Panc1 (cell line): ENCODE results near the gene SLC39A2. TPM values are rescaled to one million over a fixed set of nuclear protein-coding genes. Genes with fewer than 3 reads are reported as not detected.

Experiments used
- ATAC-seq: fragments of 200-7000 bp; cut with Tn5 transposase; 2 replicates; pipeline ENCODE4 v1.9.1; 2020; ENCODE audit warnings: mild to moderate bottlenecking, moderate library complexity
- BruUV-seq: library from RNA; stranded (reverse); fragments of 400-500 nt; replicated peaks from 2 replicates; lab custom pipeline; 2021; lab: Mats Ljungman, UMichigan
- CTCF ChIA-PET: fragments of 300-600 bp; sonication (Branson Sonifier 250); formaldehyde crosslinking; loops from one replicate; lab custom pipeline; 2022; ENCODE audit warnings: antibody characterized with exemption; lab: Charles Lee
- POLR2A ChIA-PET: fragments of 300-600 bp; sonication (Branson Sonifier 250); formaldehyde crosslinking; loops from one replicate; lab custom pipeline; 2022; ENCODE audit warnings: antibody characterized with exemption; lab: Charles Lee
- DNase-seq: peaks from one replicate; pipeline ENCODE4 v3.0.0-alpha.2; 2010; ENCODE audit warnings: low read depth, low spot score
- H3K27ac ChIP-seq: 2 replicates; pipeline ENCODE4 v1.5.1; 2011; ENCODE audit warnings: mild to moderate bottlenecking, low read length, inconsistent platforms
- H3K27me3 ChIP-seq: fragments of 200-500 bp; sonication (Bioruptor generic); 2 replicates; pipeline ENCODE4 v1.6.0; 2014; ENCODE audit warnings: low read length, inconsistent platforms; ENCODE audit not compliant: control insufficient read depth, insufficient read depth
- H3K36me3 ChIP-seq: fragments of 200-500 bp; sonication (Bioruptor generic); 2 replicates; pipeline ENCODE4 v1.5.1; 2014; ENCODE audit warnings: inconsistent platforms, mild to moderate bottlenecking, low read length, moderate library complexity; ENCODE audit not compliant: control insufficient read depth, insufficient read depth
- H3K4me1 ChIP-seq: 2 replicates; pipeline ENCODE4 v1.5.1; 2011; ENCODE audit warnings: inconsistent platforms, mild to moderate bottlenecking, low read length, moderate library complexity; ENCODE audit not compliant: control insufficient read depth, insufficient read depth
- H3K4me3 ChIP-seq, 2 experiments: 2 replicates each; pipeline ENCODE4 v1.5.1; 2011 to 2012; ENCODE audit warnings: low read depth in 2 of 2, low read length in 2 of 2, mild to moderate bottlenecking in 2 of 2, inconsistent platforms in 1 of 2, moderate library complexity in 1 of 2
- H3K9me3 ChIP-seq: fragments of 200-500 bp; sonication (Bioruptor generic); 2 replicates; pipeline ENCODE4 v1.5.1; 2014; ENCODE audit warnings: low read depth, mild to moderate bottlenecking, inconsistent platforms, low read length, moderate library complexity; ENCODE audit not compliant: control insufficient read depth, insufficient read depth
- CTCF ChIP-seq: fragments of 450-650 bp; IDR thresholded peaks from 2 replicates; pipeline ENCODE4 v1.5.1; 2017; ENCODE audit warnings: mild to moderate bottlenecking
- POLR2AphosphoS5 ChIP-seq: IDR thresholded peaks from 2 replicates; pipeline ENCODE4 v1.6.1; 2012; ENCODE audit warnings: mild to moderate bottlenecking, low read depth, low read length, moderate library complexity
- REST ChIP-seq, 2 experiments: IDR thresholded peaks; 2 replicates each; pipeline ENCODE4 v1.6.1; 2011 to 2012; ENCODE audit warnings: low read depth in 2 of 2, control low read depth in 1 of 2, low read length in 1 of 2, mild to moderate bottlenecking in 1 of 2, moderate library complexity in 1 of 2; ENCODE audit not compliant: insufficient read depth in 1 of 2
- SIN3A ChIP-seq: IDR thresholded peaks from 2 replicates; pipeline ENCODE4 v1.6.1; 2012; ENCODE audit warnings: low read depth, mild to moderate bottlenecking, low read length, moderate library complexity, borderline replicate concordance; ENCODE audit not compliant: insufficient read depth
- TCF7L2 ChIP-seq: IDR thresholded peaks from 2 replicates; pipeline ENCODE4 v1.6.1; 2011; ENCODE audit warnings: mild to moderate bottlenecking, low read depth, low read length, inconsistent platforms
- in situ Hi-C: cut with HindIII; loops from 2 replicates; pipeline ENCODE4 v1.10.0; 2016; ENCODE audit warnings: low sequenced_read_pairs, low pct_unique_long_range_greater_than_20kb
- intact Hi-C: fragments of 100-400 bp; cut with micrococcal nuclease; formaldehyde crosslinking; loops from one replicate; pipeline ENCODE4 v1.10.0; 2022; ENCODE audit not compliant: unreplicated experiment
- total RNA-seq: library from RNA; stranded (reverse); gene quantifications from one replicate; pipeline ENCODE4 v1.2.1, GENCODE V29; 2021; ENCODE audit not compliant: unreplicated experiment

The SLC39A2 gene
- total RNA-seq, 1 experiment from 2014 or later = not detected

GRCh38 chr14:21018781-21019180 is 19.7 kb downstream of the SLC39A2 start:
- Histone ChIP-seq H3K9me3 (no peaks in the 10 kb centered on the region), H3K27ac (no peak overlapping the region), H3K4me3 (no peak overlapping the region), H3K4me1 (no peaks in the 10 kb centered on the region), H3K36me3 (no peaks in the 10 kb centered on the region), H3K27me3 (peaks cover 2% of the 10 kb centered on the region; the same call in 1 of the 2 replicates)
- in situ Hi-C loops = no loop called here
- no peak for DNase-seq
- no peak for ATAC-seq
- intact Hi-C loops = no loop called here
- BruUV-seq = no TSS peak
- ChIA-PET POLR2A (no interaction called here), CTCF (no interaction called here)
- TF ChIP-seq POLR2AphosphoS5 (no peak), SIN3A (no peak), CTCF (no peak), TCF7L2 (no peak), REST (IDR thresholded peaks at IDR 0.05; ENCODE audit: insufficient read depth in 1 of 2, low read depth in 2 of 2, low read length in 1 of 2) (no peak)

- no peak for TF ChIP-seq SIN3A
- TF ChIP-seq POLR2AphosphoS5 = no peak
- no peak for TF ChIP-seq TCF7L2
- no peak for TF ChIP-seq CTCF
- no peak for TF ChIP-seq REST (IDR thresholded peaks at IDR 0.05; ENCODE audit: insufficient read depth in 1 of 2, low read depth in 2 of 2, low read length in 1 of 2)
- H3K27me3 ChIP-seq = peaks cover 2% of the 10 kb centered on the region; the same call in 1 of the 2 replicates
- intact Hi-C loops (no loop called here), in situ Hi-C loops (no loop called here)
- H3K4me3 ChIP-seq = no peak overlapping the region
- ATAC-seq = no peak
- POLR2A ChIA-PET = no interaction called here
- H3K4me1 ChIP-seq = no peaks in the 10 kb centered on the region
- no peaks in the 10 kb centered on the region for H3K36me3 ChIP-seq
- no peak overlapping the region for H3K27ac ChIP-seq
- CTCF ChIA-PET = no interaction called here
- H3K9me3 ChIP-seq = no peaks in the 10 kb centered on the region
- BruUV-seq = no TSS peak
- DNase-seq = no peak
These were observed 20.3 kb downstream of the SLC39A2 start for GRCh38 chr14:21019366-21019765.
